Mammary epithelial cell (primary cell): ENCODE measurements around the gene ARL6IP4.

Source experiments
- EZH2 ChIP-seq: IDR thresholded peaks from 2 replicates; pipeline ENCODE4 v1.6.1; 2012; ENCODE audit warnings: low read length, inconsistent platforms, borderline replicate concordance
- TF ChIP-seq, protein P1 (sequence below), 2 donors: IDR thresholded peaks in 1 of 2; conservative IDR thresholded peaks in 1 of 2; 2 replicates each; pipeline ENCODE4 v1.5.1; 2011 to 2012; ENCODE audit warnings: inconsistent platforms in 2 of 2, low read length in 2 of 2, mild to moderate bottlenecking in 2 of 2, control low read depth in 1 of 2, low read depth in 1 of 2; ENCODE audit not compliant: insufficient read depth in 1 of 2; ENCODE audit errors: extremely low read depth in 1 of 2

DNA sequence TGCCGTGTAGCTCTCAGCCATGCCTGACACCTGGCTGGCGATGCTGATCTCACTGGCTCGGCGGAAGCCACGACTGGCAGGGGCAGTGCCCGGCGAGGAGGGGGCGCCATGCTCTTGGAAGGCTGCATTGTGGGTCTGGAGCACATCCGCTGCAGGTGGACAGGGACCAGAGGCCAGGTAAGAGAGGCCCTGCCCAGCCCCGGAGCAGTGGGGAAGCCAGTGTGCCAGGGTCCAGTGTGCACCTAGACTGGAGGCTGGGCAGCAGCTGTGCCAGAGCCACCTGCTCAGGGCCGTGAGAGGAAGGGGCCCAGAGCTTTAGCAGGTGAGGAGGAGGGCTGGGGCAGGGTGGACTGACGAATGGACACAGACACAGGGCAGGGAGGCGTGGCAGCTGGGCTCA, 10.1 kb downstream of the ARL6IP4 start:
- TF ChIP-seq, protein P1, sequence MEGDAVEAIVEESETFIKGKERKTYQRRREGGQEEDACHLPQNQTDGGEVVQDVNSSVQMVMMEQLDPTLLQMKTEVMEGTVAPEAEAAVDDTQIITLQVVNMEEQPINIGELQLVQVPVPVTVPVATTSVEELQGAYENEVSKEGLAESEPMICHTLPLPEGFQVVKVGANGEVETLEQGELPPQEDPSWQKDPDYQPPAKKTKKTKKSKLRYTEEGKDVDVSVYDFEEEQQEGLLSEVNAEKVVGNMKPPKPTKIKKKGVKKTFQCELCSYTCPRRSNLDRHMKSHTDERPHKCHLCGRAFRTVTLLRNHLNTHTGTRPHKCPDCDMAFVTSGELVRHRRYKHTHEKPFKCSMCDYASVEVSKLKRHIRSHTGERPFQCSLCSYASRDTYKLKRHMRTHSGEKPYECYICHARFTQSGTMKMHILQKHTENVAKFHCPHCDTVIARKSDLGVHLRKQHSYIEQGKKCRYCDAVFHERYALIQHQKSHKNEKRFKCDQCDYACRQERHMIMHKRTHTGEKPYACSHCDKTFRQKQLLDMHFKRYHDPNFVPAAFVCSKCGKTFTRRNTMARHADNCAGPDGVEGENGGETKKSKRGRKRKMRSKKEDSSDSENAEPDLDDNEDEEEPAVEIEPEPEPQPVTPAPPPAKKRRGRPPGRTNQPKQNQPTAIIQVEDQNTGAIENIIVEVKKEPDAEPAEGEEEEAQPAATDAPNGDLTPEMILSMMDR (conservative IDR thresholded peaks at IDR 0.05 in 1 of 2, IDR thresholded peaks at IDR 0.05 in 1 of 2; ENCODE audit: extremely low read depth in 1 of 2, insufficient read depth in 1 of 2, low read depth in 1 of 2, low read length in 2 of 2) = no peak
- TF ChIP-seq EZH2 = no peak
